Measurements from ENCODE around the gene EPS15.

Gene EPS15

GRCh38 chr1:51311826-51312225, 207.2 kb downstream of the EPS15 start:
- no peak for DNase-seq

GRCh38 chr1:51310871-51311613, 208.0 kb downstream of the EPS15 start:
- DNase-seq, result no peak

- DNase-seq, result no peak
Measured at GRCh38 chr1:51309291-51309690, 209.8 kb downstream of the EPS15 start.

DNA sequence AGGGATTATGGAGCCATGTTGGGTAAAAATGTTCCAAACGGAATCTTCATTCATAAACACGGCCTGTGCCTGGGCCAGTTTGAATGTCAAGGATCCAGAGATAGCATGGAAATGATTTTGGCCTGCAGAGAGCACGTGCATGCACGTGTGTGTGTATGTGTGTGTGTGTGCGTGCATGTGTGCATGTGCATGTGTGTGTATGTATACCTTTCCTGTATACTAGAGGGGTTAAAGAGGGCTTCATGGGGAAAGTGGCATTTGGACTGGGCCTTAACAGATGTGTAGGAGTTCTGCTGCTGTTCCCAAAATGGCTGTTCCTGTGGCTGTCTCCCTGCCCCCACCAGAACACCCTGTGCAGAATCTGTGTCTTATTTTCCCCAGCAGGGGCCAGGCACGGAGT, 210.4 kb downstream of the EPS15 start:
- DNase-seq, result no peak

DNA sequence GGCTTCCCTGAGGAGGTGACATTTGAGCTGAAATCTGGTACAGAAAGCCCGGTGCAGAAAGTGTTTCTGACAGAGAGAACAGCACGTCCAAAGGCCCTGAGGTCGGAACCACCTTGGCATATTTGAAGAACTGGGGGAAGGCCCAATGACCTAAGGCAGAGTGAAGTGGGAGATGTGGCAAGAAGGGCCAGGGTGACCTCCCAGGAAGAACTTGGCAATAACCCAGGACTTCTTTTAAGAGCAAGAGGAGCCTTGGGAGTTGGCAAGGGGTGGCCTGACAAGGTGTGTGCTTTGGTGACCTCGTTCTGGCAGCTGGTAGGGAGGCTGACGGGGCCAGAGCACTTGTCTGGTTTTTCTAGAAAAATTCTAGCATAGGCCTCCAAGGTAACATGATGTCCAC, 212.1 kb downstream of the EPS15 start:
- DNase-seq, result no peak

DNA sequence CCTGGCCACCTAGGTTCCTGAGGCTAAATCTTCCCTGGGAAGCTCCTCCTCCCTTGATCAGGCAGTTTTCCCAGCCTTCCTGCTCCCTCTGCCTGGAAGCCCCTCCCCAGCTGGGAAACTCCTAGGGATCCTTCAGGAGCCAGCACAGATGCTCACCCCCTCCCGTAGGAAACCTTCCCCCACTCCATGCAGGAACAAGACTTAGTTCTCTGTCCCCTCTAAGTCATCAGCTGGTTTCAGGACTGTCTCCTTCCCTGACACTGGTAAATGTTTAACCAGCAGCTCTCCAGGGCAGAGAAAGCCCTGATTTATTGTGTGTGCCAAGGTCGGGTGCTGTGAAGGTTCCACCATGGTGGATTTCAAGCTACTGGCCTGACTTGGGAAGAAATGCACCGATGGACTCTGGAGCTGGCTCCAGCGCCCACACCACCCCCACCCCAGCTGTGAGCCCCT, 213.7 kb downstream of the EPS15 start:
- DNase-seq, result no peak

DNA sequence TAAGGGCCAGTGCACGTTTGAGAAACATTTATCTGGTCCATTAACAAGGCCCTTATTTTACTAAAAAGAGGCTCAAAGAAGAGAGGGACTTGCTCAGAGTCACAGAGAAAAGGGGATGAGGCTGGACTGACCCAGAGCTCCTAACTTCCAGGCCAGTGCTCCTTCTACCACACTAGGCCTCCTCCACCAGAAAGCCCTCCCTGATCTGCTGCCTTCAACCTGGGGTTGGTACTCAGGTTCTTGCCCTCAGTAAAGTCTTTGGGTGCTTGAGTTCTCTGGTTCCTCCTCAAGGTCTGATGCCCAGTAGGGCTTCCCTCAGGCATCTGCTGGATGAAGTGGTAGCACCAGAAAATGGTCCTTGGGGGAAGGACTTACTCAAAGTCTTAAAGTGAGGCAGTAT, 214.7 kb downstream of the EPS15 start:
- no peak for DNase-seq

Measured in DMS153 (cell line).